ENCODE results near the gene FNIP2.
"Not testable (repeated sequence)": the region's sequence is repeated elsewhere in the genome, so short reads cannot be mapped to it uniquely, and the experiment has no call there.

The FNIP2 gene

DNA sequence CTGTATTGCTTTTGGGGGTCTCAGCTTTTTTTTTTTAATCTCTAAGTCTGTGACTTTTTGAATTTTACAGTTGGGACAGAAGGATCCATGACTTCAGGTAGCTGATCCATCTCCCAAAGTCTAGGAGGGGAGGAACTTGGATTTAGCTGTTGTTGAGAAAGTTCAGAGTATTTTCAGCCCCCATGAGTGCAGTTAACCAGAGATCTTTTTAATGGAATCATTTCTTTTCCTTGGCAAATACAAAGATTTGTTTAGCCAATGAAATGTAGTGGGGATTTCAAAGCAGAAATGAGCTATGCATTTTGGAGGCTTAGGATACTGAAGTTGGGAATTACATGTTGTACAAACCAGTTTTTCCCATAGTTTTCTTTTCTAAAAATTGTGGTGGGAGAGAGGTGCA lies 18.1 kb downstream of the FNIP2 start:
- no peak for DNase-seq
- in situ Hi-C loops (cut with MboI; ENCODE audit: low pct_unique_long_range_greater_than_20kb, low sequenced_read_pairs), result no loop called here

DNA sequence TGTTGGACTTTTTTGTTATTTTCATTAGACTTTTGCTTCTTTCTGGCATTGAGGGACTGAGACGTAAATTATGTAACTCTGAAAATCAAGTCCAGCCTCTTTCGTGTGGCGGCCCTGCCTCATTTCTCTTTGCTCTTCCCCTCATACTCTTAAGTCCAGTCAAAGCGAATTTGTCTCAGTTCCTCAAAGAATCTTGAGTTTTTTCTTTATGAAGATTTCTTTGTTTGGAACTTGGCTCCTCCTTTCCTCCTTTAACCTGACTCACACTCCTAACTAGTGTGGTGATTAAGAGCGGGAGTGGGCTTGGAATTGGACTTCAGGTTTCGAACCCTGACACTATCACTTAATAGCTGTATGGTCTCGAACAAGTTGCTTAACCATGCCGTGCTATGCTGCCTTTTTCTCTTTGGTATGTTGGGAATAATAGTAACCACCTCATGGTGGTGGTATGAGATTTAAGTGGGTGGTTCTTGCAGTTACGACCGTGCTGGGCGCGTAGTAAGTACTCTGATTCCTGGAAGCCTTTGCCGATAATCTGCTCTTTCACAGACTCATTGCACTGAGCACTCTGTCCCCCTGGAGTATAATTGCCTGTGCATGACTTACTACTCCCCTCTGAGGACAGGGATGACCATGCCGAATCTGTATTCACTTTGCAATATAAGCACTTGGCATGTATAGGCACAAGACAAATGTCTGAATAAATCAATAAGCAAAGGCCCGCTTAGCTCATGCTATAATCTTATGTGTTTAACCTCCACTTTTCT lies 19.1 kb downstream of the FNIP2 start:
- in situ Hi-C loops (cut with MboI; ENCODE audit: low pct_unique_long_range_greater_than_20kb, low sequenced_read_pairs), result no loop called here
- DNase-seq, result no peak

DNA sequence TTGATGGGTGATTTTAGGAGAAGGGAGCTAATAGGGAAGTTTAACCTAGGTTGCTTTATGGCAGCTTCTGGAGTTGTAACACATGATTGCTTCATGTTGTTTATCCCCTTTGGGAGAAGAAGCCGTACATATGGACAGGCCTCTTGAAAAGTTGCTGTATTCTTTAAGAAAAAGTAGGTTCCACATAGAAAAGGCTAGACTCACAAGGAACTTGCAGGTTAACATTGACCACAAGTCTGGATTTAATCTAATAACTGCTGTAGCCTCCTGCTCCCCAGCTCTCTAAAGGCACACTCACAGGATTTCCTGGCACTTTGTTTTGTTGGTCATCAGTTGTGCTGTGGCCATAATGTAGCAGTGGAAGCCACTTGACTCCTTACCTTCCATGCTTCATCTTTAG lies 19.7 kb downstream of the FNIP2 start:
- in situ Hi-C loops (cut with MboI; ENCODE audit: low pct_unique_long_range_greater_than_20kb, low sequenced_read_pairs), result no loop called here
- DNase-seq, result no peak

DNA sequence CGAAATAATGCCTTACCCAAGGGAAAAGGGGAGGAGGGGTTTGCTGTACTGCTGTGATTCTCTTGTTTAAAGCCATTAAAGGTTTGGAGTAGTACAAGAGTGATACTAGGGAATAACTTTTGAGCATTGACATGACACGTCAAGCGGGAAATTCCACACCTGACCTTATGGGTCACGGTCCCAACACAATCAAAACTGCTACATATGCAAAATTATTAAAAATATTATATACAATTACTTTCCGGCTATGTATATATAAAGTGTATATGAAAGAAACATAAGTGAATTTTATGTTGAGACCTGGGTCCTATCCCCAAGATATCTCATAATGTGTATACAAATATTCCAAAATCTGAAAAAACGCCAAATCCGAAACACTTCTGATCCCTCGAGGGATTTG lies 21.0 kb downstream of the FNIP2 start:
- in situ Hi-C loops (cut with MboI; ENCODE audit: low pct_unique_long_range_greater_than_20kb, low sequenced_read_pairs), result no loop called here
- no peak for DNase-seq

- in situ Hi-C loops (cut with MboI; ENCODE audit: low pct_unique_long_range_greater_than_20kb, low sequenced_read_pairs), result no loop called here
- DNase-seq, result no peak
These were observed 24.2 kb downstream of the FNIP2 start for GRCh38 chr4:158793021-158793420.

DNA sequence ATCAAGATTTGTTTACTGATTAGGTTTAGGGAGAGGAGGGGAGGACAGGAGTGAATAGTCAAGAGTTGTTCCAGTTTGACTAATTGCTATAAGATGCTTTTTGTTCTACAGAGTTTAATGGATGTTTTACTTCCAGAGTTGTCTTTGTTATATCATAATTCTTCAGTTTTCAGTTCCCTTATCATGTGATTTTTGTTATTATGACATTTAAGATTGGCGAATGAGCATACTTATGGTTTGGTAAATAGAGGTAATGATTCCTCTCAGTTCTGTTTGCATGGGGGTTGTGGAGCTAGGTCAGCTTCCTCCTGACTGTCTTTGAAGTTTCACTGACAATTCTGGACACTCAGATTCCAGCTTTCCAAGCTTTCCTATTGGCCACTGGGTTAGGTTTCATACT lies 24.6 kb downstream of the FNIP2 start:
- in situ Hi-C loops (cut with MboI; ENCODE audit: low pct_unique_long_range_greater_than_20kb, low sequenced_read_pairs); DNase-seq: not testable (repeated sequence)

DNA sequence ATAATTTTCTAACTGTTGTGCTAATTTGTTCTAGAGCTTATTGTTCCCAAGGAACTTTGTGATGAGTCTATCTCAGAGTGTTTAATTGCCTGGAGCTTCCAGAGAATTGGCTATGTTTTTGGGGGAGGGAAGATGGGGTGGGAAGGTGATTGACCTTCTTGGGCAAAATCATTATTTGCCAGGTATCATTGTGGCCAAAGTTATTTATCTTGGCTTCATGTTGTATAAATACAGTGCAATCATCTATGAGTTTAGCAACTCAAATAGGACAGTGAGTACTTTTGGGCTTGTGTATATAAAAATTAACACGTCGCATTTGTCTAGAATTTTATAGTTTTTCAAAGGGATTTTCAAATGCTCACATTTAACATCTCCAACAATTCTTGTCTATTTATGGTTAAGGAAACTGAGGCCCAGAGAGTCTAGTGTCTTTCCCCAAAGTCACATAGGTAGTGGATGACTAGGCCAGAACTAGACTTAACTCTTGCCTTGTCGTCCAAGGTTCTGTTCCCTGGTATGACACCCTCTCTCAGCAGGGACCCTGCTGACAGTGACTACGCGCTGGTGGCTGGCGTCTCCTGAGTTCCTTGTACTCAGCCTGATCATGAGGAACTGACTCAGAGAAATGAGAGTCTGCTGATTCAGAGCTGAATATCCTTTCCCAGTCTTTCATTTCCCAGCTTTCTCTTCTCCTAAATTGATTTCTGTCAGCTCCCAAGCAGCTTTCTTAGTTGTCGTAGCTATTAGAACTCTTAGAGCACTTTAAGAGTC lies 27.7 kb downstream of the FNIP2 start:
- no peak for DNase-seq

GRCh38 chr4:158798062-158798461 lies 29.2 kb downstream of the FNIP2 start:
- no peak for DNase-seq
- in situ Hi-C loops (cut with MboI; ENCODE audit: low pct_unique_long_range_greater_than_20kb, low sequenced_read_pairs), result no loop called here

More for the DNA sequence above, 27.7 kb downstream of the FNIP2 start:
- in situ Hi-C loops (cut with MboI; ENCODE audit: low pct_unique_long_range_greater_than_20kb, low sequenced_read_pairs), result no loop called here

- DNase-seq, result no peak
- in situ Hi-C loops (cut with MboI; ENCODE audit: low pct_unique_long_range_greater_than_20kb, low sequenced_read_pairs), result no loop called here
These were observed 30.4 kb downstream of the FNIP2 start for GRCh38 chr4:158799013-158799770.

GRCh38 chr4:158799856-158800255 lies 31.0 kb downstream of the FNIP2 start:
- in situ Hi-C loops (cut with MboI; ENCODE audit: low pct_unique_long_range_greater_than_20kb, low sequenced_read_pairs), result no loop called here
- no peak for DNase-seq

DNA sequence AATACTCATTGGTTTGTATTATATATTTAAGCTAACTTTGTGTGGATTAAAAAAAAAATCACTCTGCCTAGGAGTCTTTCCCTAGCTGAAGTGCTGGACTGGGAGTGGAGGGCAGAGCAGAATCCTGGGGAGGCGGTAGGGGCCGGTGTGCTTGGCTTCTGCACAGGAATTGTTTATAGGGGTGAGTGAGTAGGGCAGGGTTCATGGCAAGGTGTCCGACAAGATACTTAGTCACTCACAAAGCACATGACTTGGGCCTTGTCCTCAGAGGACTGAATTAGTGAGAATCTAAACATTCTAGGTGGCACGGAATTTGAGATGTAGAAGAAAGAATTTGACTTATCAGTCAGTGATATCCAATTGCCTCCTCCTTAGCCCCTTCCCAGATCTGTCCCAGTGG lies 32.2 kb downstream of the FNIP2 start:
- in situ Hi-C loops (cut with MboI; ENCODE audit: low pct_unique_long_range_greater_than_20kb, low sequenced_read_pairs), result no loop called here
- no peak for DNase-seq

DNA sequence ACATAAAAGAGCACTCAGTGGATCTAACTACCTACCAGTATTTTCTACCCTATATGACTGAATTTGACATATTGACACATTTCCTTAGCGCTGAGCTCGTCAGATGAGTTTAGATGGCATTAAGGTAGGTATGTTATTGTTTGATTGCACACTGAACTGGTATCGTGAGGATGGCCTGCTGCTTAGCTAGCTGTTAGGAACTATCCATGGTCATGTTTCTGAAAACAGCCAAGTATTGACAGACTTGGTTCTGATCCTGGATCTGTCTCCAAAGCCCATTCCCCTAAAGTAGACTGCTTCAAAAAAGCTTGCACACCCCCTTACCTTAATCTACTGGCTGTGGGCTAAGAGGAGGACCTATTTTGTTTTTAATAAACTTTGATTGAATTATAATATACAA lies 32.9 kb downstream of the FNIP2 start:
- in situ Hi-C loops (cut with MboI; ENCODE audit: low pct_unique_long_range_greater_than_20kb, low sequenced_read_pairs), result no loop called here
- no peak for DNase-seq

- in situ Hi-C loops (cut with MboI; ENCODE audit: low pct_unique_long_range_greater_than_20kb, low sequenced_read_pairs), result no loop called here
These were observed 34.1 kb downstream of the FNIP2 start for GRCh38 chr4:158802914-158803313.

DNA sequence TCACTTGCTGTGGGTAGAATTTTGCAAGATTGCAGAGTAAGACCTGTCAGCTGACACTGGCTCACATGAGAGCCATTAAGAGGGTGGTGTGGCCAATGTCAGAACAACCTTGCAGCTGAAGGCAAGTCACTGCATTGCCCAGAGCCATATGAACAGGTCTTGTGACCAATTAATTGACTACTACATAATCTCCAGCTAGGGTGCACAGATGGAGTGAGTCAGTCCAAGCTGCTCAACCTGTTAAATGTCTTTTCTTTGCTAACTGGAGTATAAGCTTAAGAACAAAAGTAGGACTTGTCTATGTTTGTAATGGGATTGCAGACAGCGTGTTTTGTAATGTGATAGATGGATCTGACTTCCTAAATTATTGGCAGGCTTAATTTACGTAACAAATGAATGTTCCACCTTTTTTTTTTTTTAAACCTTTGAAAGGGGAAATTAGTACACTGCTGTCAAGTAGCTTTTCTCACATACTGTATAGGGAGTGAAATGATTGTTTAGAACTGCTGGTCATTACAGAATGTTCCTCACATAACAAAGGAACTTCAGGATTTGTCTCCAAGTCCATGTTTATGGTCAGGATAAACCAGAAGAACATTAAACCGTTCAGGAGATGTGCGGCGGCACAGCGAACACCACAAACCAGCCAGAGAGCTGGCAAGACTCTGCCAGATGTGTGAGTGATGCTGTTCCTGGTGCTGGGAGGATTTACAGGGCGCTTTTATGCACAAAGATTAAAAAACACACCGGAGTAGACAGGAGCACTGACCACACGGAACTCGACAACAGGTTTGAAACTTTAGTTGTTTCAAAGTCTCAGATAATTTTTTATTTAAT lies 37.0 kb downstream of the FNIP2 start:
- in situ Hi-C loops (cut with MboI; ENCODE audit: low pct_unique_long_range_greater_than_20kb, low sequenced_read_pairs), result no loop called here
- peak; percentile 20 for DNase-seq

More at GRCh38 chr4:158802914-158803313, 34.1 kb downstream of the FNIP2 start:
- DNase-seq, result no peak

GRCh38 chr4:158807691-158808090 lies 38.9 kb downstream of the FNIP2 start:
- DNase-seq, result peak; percentile 31
- in situ Hi-C loops (cut with MboI; ENCODE audit: low pct_unique_long_range_greater_than_20kb, low sequenced_read_pairs), result no loop called here

GRCh38 chr4:158808399-158808798 lies 39.6 kb downstream of the FNIP2 start:
- in situ Hi-C loops (cut with MboI; ENCODE audit: low pct_unique_long_range_greater_than_20kb, low sequenced_read_pairs), result no loop called here
- no peak for DNase-seq

- DNase-seq; in situ Hi-C loops (cut with MboI; ENCODE audit: low pct_unique_long_range_greater_than_20kb, low sequenced_read_pairs): not testable (repeated sequence)
These were observed 40.4 kb downstream of the FNIP2 start for GRCh38 chr4:158809208-158809607.

DNA sequence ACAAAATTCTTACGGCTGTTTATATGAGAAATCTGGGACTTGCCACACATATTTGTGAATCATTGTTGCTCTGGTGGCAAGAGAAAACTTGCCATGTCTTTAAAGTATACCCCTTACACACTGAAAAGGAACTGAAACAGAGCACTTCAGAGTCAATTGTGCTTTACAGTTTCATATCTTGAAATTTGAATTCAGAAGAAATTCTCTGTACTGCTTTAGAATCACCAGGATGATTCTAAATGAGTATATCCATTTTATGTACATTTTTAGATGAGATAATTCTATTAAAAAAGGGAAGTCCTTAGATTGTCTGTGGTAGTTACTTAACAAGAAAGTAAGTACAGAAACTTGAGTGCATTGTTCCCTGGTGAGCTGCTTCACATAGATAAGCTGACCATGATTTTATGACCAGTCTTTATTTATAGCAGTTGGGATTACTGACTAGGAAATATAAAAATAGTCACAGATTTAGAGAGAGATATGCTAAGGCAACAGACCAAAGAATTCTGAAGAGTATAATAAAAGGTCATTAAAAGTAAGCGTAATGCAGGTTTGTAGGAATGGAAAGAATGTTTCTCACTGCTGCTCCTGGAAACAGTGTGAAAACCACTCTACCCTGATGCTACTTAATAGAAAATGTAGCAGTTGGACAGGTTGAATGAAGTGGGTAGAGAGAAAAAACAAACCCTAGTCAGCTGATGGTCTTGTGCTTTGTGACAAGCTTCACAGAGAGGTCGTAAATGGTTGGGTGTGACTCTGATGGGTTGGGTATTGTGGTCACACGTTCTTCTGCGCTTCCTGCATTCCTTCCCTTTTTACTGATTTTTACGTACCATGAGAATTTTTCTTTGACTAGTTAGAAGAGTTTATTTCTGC lies 41.0 kb downstream of the FNIP2 start:
- in situ Hi-C loops (cut with MboI; ENCODE audit: low pct_unique_long_range_greater_than_20kb, low sequenced_read_pairs), result no loop called here
- peak; percentile 91 for DNase-seq

Measured in KBM-7 (cell line).